ENCODE measurements around the gene LHX8.

Gene LHX8

DNA sequence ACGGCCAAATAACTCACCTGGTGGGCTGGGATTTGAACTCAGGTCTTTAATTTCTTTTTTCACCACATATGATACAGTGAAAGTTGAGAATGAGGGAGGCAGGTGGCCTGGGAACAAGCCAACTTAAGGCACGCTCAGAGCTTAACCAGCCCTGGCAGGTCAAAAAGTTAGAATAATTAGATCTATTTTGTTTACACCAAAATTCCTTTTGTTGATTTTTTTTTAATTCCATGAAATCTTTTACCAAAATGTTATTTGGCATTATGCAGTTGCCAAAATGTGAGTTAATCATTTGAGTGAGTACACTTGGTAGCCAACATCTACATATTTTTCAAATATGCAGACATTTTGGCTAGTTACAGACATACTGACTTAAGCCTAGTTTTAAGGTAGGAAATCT, 36.8 kb downstream of the LHX8 start:
- WGBS (ENCODE audit: extremely low coverage, insufficient coverage, insufficient read length) = no CpG with 5 or more reads among the region's 2 CpGs
- Histone ChIP-seq H3K4ac (ENCODE audit: low read depth, low read length) (no peak overlapping the region), H2BK5ac (ENCODE audit: low read depth, low read length, poor library complexity) (no peak overlapping the region), H3K79me1 (ENCODE audit: low read length) (no peaks in the 10 kb centered on the region), H3K4me1 (ENCODE audit: control insufficient read depth in 1 of 2, insufficient read depth in 2 of 2, low read length in 2 of 2) (no peaks in the 10 kb centered on the region), H3K27ac (ENCODE audit: low read depth, low read length) (no peak overlapping the region), H3K27me3 (ENCODE audit: insufficient read depth, low read length) (no peaks in the 10 kb centered on the region), H3K18ac (ENCODE audit: low read length) (no peak overlapping the region), H4K12ac (ENCODE audit: low read depth, low read length) (no peak overlapping the region), H2BK12ac (ENCODE audit: low read length) (no peak overlapping the region), H2AK5ac (ENCODE audit: low read length) (no peak overlapping the region), H3K14ac (ENCODE audit: low read length) (no peak overlapping the region), H3K9ac (ENCODE audit: low read length) (no peak overlapping the region), H4K91ac (ENCODE audit: low read depth, low read length) (no peak overlapping the region), H3K36me3 (ENCODE audit: control insufficient read depth in 1 of 2, insufficient read depth in 2 of 2, low read length in 2 of 2) (no peaks in the 10 kb centered on the region), H2BK120ac (ENCODE audit: insufficient read depth, low read length, poor library complexity) (no peak overlapping the region), H3K4me3 (ENCODE audit: low read depth, low read length) (no peak overlapping the region), H3K9me3 (ENCODE audit: insufficient read depth, low read depth, low read length) (no peaks in the 10 kb centered on the region), H3K23ac (ENCODE audit: low read length) (no peak overlapping the region), H3K4me2 (ENCODE audit: low read length) (no peak overlapping the region), H4K8ac (ENCODE audit: low read depth, low read length) (no peak overlapping the region), H2AFZ (ENCODE audit: insufficient read depth, low read length, poor library complexity) (no peak overlapping the region), H3K79me2 (ENCODE audit: control insufficient read depth, insufficient read depth, low read length, poor library complexity) (no peaks in the 10 kb centered on the region)
- DNase-seq = no peak

DNA sequence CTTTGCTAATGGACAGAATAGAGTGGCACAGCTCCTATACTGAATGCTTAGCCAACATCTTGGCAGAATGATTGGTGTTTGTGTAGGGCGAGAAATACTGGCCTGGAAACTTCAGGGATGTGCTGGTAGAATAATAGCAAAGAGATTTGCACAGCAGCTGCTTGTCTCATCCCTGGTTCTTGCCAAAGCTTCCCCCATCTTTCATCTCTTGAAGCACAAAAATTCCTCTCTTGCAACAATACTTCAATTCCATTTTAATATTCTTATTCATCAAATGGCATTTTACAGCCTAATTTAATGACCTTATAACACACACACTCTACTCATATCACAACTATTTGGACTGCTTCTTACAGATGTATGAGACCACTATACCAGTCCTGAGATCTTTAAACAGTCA, 37.7 kb downstream of the LHX8 start:
- Histone ChIP-seq H4K91ac (ENCODE audit: low read depth, low read length) (no peak overlapping the region), H3K4me1 (ENCODE audit: control insufficient read depth in 1 of 2, insufficient read depth in 2 of 2, low read length in 2 of 2) (no peaks in the 10 kb centered on the region), H3K4ac (ENCODE audit: low read depth, low read length) (no peak overlapping the region), H2AK5ac (ENCODE audit: low read length) (no peak overlapping the region), H2BK5ac (ENCODE audit: low read depth, low read length, poor library complexity) (no peak overlapping the region), H3K79me1 (ENCODE audit: low read length) (no peaks in the 10 kb centered on the region), H3K14ac (ENCODE audit: low read length) (no peak overlapping the region), H3K4me2 (ENCODE audit: low read length) (no peak overlapping the region), H2BK120ac (ENCODE audit: insufficient read depth, low read length, poor library complexity) (no peak overlapping the region), H3K27ac (ENCODE audit: low read depth, low read length) (no peak overlapping the region), H3K23ac (ENCODE audit: low read length) (no peak overlapping the region), H3K79me2 (ENCODE audit: control insufficient read depth, insufficient read depth, low read length, poor library complexity) (no peaks in the 10 kb centered on the region), H4K8ac (ENCODE audit: low read depth, low read length) (no peak overlapping the region), H3K27me3 (ENCODE audit: insufficient read depth, low read length) (no peaks in the 10 kb centered on the region), H2AFZ (ENCODE audit: insufficient read depth, low read length, poor library complexity) (no peak overlapping the region), H3K36me3 (ENCODE audit: control insufficient read depth in 1 of 2, insufficient read depth in 2 of 2, low read length in 2 of 2) (no peaks in the 10 kb centered on the region), H3K18ac (ENCODE audit: low read length) (no peak overlapping the region), H3K9ac (ENCODE audit: low read length) (no peak overlapping the region), H2BK12ac (ENCODE audit: low read length) (no peak overlapping the region), H3K4me3 (ENCODE audit: low read depth, low read length) (no peak overlapping the region), H4K12ac (ENCODE audit: low read depth, low read length) (no peak overlapping the region), H3K9me3 (ENCODE audit: insufficient read depth, low read depth, low read length) (no peaks in the 10 kb centered on the region)
- no CpG with 5 or more reads among the region's 1 CpG for WGBS (ENCODE audit: extremely low coverage, insufficient coverage, insufficient read length)
- DNase-seq = peak; percentile 17 to 65

DNA sequence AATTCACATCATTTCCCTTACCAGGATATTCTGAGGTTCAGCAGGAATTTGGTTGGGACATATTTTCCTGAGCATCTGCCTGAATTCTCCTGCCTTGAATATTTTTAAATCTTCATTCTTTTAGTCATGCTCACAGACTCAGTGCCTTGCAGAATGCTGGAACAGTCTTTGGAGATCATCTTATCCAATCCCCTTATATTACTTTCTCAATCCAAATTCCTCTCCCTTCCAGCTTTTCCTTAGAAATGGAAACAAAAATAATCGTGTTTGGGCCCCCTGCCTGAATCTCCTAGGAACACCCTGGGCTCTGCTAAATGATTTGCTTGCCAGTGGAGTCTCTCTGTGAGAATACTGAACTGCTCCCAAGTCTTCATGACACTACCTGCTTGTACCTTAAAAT, 38.4 kb downstream of the LHX8 start:
- H2AK5ac ChIP-seq (ENCODE audit: low read length) = no peak overlapping the region
- H2BK120ac ChIP-seq (ENCODE audit: insufficient read depth, low read length, poor library complexity) = no peak overlapping the region
- no peak overlapping the region for H2BK5ac ChIP-seq (ENCODE audit: low read depth, low read length, poor library complexity)
- H3K4me2 ChIP-seq (ENCODE audit: low read length) = no peak overlapping the region
- no peaks in the 10 kb centered on the region for H3K79me1 ChIP-seq (ENCODE audit: low read length)
- no peak overlapping the region for H4K12ac ChIP-seq (ENCODE audit: low read depth, low read length)
- H3K4ac ChIP-seq (ENCODE audit: low read depth, low read length) = no peak overlapping the region
- no peak overlapping the region for H3K18ac ChIP-seq (ENCODE audit: low read length)
- H2BK12ac ChIP-seq (ENCODE audit: low read length) = no peak overlapping the region
- H3K36me3 ChIP-seq (ENCODE audit: control insufficient read depth in 1 of 2, insufficient read depth in 2 of 2, low read length in 2 of 2) = no peaks in the 10 kb centered on the region
- H3K9me3 ChIP-seq (ENCODE audit: insufficient read depth, low read depth, low read length) = no peaks in the 10 kb centered on the region
- H3K4me3 ChIP-seq (ENCODE audit: low read depth, low read length) = no peak overlapping the region
- H3K23ac ChIP-seq (ENCODE audit: low read length) = no peak overlapping the region
- no peaks in the 10 kb centered on the region for H3K4me1 ChIP-seq (ENCODE audit: control insufficient read depth in 1 of 2, insufficient read depth in 2 of 2, low read length in 2 of 2)
- no peak overlapping the region for H2AFZ ChIP-seq (ENCODE audit: insufficient read depth, low read length, poor library complexity)
- no CpG with 5 or more reads among the region's 1 CpG for WGBS (ENCODE audit: extremely low coverage, insufficient coverage, insufficient read length)
- H3K9ac ChIP-seq (ENCODE audit: low read length) = no peak overlapping the region
- H3K79me2 ChIP-seq (ENCODE audit: control insufficient read depth, insufficient read depth, low read length, poor library complexity) = no peaks in the 10 kb centered on the region
- peak; percentile 3 to 55 for DNase-seq
- H4K91ac ChIP-seq (ENCODE audit: low read depth, low read length) = no peak overlapping the region
- H3K27me3 ChIP-seq (ENCODE audit: insufficient read depth, low read length) = no peaks in the 10 kb centered on the region
- no peak overlapping the region for H4K8ac ChIP-seq (ENCODE audit: low read depth, low read length)
- no peak overlapping the region for H3K27ac ChIP-seq (ENCODE audit: low read depth, low read length)
- H3K14ac ChIP-seq (ENCODE audit: low read length) = no peak overlapping the region

DNA sequence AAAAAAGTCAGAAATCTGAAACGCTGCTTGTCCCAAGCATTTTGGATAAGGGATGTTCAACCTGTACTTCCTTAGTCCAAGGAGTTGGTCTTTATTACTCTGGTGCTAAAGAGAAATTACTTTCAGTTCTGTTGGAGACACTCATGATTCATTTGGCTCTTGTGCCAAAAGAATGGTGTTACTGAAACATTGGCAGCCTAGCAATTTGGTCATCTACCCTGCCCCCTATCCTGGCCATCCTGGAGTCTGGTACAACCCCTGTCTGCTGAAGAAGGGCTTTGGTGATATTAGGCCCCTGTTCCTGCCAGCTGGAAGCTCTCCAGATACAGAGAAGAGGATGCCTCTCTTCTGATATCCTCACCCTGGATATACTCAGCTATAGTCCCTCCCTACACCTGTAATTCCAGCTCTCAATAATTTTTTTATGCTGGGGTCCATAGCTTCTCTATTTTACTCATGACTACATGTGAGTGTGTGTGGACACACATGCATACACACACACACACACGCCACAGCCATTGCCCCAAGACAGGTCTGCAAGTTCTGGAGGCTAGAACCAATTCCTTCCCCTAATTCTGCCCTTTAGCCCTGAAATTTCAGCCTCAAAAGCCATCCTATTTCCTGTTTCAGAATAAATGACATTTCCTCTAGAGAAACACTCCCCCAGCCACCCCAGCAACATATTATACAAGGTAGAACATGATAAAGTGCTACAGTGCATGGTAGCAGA, 40.0 kb downstream of the LHX8 start:
- Histone ChIP-seq H3K9me3 (ENCODE audit: insufficient read depth, low read depth, low read length) (no peaks in the 10 kb centered on the region), H2AFZ (ENCODE audit: insufficient read depth, low read length, poor library complexity) (no peak overlapping the region), H3K23ac (ENCODE audit: low read length) (no peak overlapping the region), H3K79me2 (ENCODE audit: control insufficient read depth, insufficient read depth, low read length, poor library complexity) (no peaks in the 10 kb centered on the region), H3K4me3 (ENCODE audit: low read depth, low read length) (no peak overlapping the region), H3K4ac (ENCODE audit: low read depth, low read length) (no peak overlapping the region), H3K79me1 (ENCODE audit: low read length) (no peaks in the 10 kb centered on the region), H3K27ac (ENCODE audit: low read depth, low read length) (no peak overlapping the region), H2BK120ac (ENCODE audit: insufficient read depth, low read length, poor library complexity) (no peak overlapping the region), H3K18ac (ENCODE audit: low read length) (no peak overlapping the region), H4K12ac (ENCODE audit: low read depth, low read length) (no peak overlapping the region), H3K36me3 (ENCODE audit: control insufficient read depth in 1 of 2, insufficient read depth in 2 of 2, low read length in 2 of 2) (no peaks in the 10 kb centered on the region), H3K4me2 (ENCODE audit: low read length) (no peak overlapping the region), H3K14ac (ENCODE audit: low read length) (no peak overlapping the region), H2AK5ac (ENCODE audit: low read length) (no peak overlapping the region), H4K91ac (ENCODE audit: low read depth, low read length) (no peak overlapping the region), H3K4me1 (ENCODE audit: control insufficient read depth in 1 of 2, insufficient read depth in 2 of 2, low read length in 2 of 2) (no peaks in the 10 kb centered on the region), H3K27me3 (ENCODE audit: insufficient read depth, low read length) (no peaks in the 10 kb centered on the region), H3K9ac (ENCODE audit: low read length) (no peak overlapping the region), H4K8ac (ENCODE audit: low read depth, low read length) (no peak overlapping the region), H2BK12ac (ENCODE audit: low read length) (no peak overlapping the region), H2BK5ac (ENCODE audit: low read depth, low read length, poor library complexity) (no peak overlapping the region)
- no CpG with 5 or more reads among the region's 2 CpGs for WGBS (ENCODE audit: extremely low coverage, insufficient coverage, insufficient read length)
- DNase-seq = no peak

Data from trophoblast cell (in vitro differentiated cells and primary cell).